ENCODE data around the gene AFMID.

AFMID gene

DNA sequence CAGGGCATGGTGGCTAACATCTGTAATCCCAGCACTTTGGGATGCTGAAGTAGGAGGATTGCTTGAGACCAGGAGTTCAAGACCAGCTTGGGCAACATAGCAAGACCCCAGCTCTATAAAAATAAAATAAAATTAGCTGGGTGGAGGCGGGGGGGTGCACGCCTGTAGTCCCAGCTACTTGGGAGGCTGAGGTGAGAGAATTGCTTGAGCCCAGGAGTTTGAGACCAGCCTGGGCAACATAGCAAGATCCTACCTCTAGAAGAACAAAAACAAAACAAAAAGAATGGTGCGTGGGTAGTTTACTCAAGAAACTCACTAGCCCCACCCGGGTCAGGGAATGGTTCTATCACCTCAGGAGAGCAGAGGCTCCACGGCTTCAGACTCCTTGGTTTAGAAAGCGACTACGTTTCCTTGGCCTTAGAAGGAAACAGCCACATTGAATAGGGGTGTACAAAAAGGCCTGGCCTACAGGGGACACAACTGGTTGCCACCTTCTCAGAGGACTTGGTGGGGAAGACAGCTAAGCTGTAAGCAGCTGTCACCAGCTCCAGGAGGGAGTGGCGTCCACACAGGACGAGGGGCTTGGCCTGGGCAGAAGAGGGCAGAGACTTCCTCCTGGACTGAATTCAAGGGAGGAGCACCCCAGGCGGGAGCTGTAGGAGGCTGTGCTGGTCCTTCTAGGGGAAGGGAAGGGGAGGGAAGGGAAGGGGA lies 1.0 kb upstream of the AFMID start:
- TF ChIP-seq FOXP2 (optimal IDR thresholded peaks at IDR 0.05; ENCODE audit: borderline replicate concordance, extremely low read depth, extremely low read length, insufficient read depth): no peak
- TF ChIP-seq SIN3A (IDR thresholded peaks at IDR 0.05; ENCODE audit: borderline replicate concordance, insufficient read depth, low read length): peak; percentile 21; the same call in 1 of the 2 replicates

- TF ChIP-seq TAF1 (IDR thresholded peaks at IDR 0.05; ENCODE audit: borderline replicate concordance, insufficient read depth, low read length) (no peak), FOXP2 (optimal IDR thresholded peaks at IDR 0.05; ENCODE audit: borderline replicate concordance, extremely low read depth, extremely low read length, insufficient read depth) (no peak), REST (IDR thresholded peaks at IDR 0.05; ENCODE audit: insufficient read depth in 1 of 2, low read depth in 2 of 2, low read length in 2 of 2) (no peak), POLR2AphosphoS5 (IDR thresholded peaks at IDR 0.05; ENCODE audit: low read depth, low read length) (no peak), SIN3A (IDR thresholded peaks at IDR 0.05; ENCODE audit: borderline replicate concordance, insufficient read depth, low read length) (no peak)
These were observed 9.6 kb downstream of the AFMID start for GRCh38 chr17:78196716-78197115.

DNA sequence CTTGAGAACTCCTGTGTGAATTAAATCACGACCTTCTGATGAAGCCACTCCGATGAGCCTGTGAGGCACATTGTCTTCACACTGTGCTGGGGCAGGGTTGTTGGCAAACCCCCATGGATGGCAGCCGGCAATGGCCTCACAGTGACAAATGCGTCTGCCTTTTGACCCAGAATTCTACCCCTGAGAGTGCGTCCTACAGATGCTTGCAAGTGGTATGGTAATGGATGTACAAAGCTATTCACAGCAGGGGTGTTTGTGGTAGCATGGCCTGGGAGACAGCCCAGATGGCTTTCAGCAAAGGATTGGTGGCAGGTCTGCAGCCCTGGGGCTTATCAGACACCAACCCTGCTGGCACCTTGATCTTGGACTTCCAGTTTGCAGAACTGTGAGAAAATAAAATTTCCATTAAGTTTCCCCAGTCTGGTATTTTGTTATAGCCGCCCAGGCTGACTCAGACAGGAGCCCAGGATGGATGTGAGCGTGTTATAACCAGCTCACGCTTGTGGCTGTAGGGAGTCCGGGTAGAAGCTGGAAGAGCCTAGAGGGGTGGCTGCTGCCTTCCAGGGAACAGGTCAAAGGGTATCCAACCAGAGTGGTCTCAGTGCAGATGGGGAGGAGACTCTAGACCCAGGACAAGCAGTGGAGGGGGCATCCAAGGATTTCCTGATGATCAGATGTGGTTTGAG lies 10.1 kb downstream of the AFMID start:
- TF ChIP-seq REST (IDR thresholded peaks at IDR 0.05; ENCODE audit: insufficient read depth in 1 of 2, low read depth in 2 of 2, low read length in 2 of 2) (no peak), POLR2AphosphoS5 (IDR thresholded peaks at IDR 0.05; ENCODE audit: low read depth, low read length) (no peak), TAF1 (IDR thresholded peaks at IDR 0.05; ENCODE audit: borderline replicate concordance, insufficient read depth, low read length) (no peak), SIN3A (IDR thresholded peaks at IDR 0.05; ENCODE audit: borderline replicate concordance, insufficient read depth, low read length) (no peak), FOXP2 (optimal IDR thresholded peaks at IDR 0.05; ENCODE audit: borderline replicate concordance, extremely low read depth, extremely low read length, insufficient read depth) (no peak)

- TF ChIP-seq TAF1 (IDR thresholded peaks at IDR 0.05; ENCODE audit: borderline replicate concordance, insufficient read depth, low read length): no peak
These were observed 13.3 kb downstream of the AFMID start for GRCh38 chr17:78200451-78200850.

GRCh38 chr17:78202666-78203065 lies 15.5 kb downstream of the AFMID start:
- TF ChIP-seq TAF1 (IDR thresholded peaks at IDR 0.05; ENCODE audit: borderline replicate concordance, insufficient read depth, low read length): no peak
- no peak for TF ChIP-seq POLR2AphosphoS5 (IDR thresholded peaks at IDR 0.05; ENCODE audit: low read depth, low read length)
- no peak for TF ChIP-seq REST (IDR thresholded peaks at IDR 0.05; ENCODE audit: insufficient read depth in 1 of 2, low read depth in 2 of 2, low read length in 2 of 2)

DNA sequence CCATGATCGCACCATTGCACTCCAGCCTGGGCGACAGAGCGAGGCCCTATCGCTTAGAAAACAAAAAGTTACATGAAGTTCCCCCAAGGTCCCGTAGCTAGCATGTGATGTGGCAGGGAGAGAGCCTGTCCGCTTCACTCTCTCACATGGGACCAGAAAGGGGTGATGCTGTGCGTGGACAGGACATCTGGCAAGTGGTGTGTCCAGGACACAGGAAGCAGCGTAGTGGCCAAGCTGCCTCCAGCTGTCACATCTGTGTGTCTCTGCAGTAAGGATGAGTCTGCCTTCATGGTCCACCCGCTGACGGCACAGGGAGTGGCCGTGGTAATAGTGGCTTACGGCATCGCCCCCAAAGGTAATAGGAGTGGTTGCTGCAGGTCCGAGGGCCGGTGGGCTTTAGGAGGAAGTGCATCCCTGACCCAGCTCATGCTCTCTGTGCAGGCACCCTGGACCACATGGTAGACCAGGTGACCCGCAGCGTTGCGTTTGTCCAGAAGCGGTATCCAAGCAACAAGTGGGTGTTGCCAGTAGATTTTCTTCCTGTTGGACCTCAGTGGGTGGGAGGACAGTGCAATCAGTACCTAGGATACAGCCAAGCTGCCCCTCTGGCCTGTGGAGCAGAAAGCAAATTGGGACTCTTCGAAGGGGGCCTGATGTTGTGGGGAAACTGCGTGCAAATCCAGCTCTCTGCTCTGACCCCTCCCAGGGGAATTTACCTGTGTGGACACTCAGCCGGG lies 17.4 kb downstream of the AFMID start:
- TF ChIP-seq TAF1 (IDR thresholded peaks at IDR 0.05; ENCODE audit: borderline replicate concordance, insufficient read depth, low read length) (no peak), POLR2AphosphoS5 (IDR thresholded peaks at IDR 0.05; ENCODE audit: low read depth, low read length) (no peak), SIN3A (IDR thresholded peaks at IDR 0.05; ENCODE audit: borderline replicate concordance, insufficient read depth, low read length) (no peak), FOXP2 (optimal IDR thresholded peaks at IDR 0.05; ENCODE audit: borderline replicate concordance, extremely low read depth, extremely low read length, insufficient read depth) (no peak), REST (IDR thresholded peaks at IDR 0.05; ENCODE audit: insufficient read depth in 1 of 2, low read depth in 2 of 2, low read length in 2 of 2) (no peak)
